PFSK-1 (cell line): Measurements from ENCODE around the gene RPS6KL1.

Experiments used
- FOXP2 ChIP-seq: optimal IDR thresholded peaks from 2 replicates; pipeline ENCODE3; 2011; ENCODE audit warnings: borderline replicate concordance, control low read depth, inconsistent platforms; ENCODE audit not compliant: insufficient read depth; ENCODE audit errors: extremely low read length, extremely low read depth
- POLR2AphosphoS5 ChIP-seq: IDR thresholded peaks from 2 replicates; pipeline ENCODE4 v1.6.1; 2012; ENCODE audit warnings: low read depth, mild to moderate bottlenecking, control low read depth, low read length, moderate library complexity
- SIN3A ChIP-seq: IDR thresholded peaks from 2 replicates; pipeline ENCODE4 v1.6.1; 2012; ENCODE audit warnings: mild to moderate bottlenecking, low read length, moderate library complexity, borderline replicate concordance; ENCODE audit not compliant: insufficient read depth
- TAF1 ChIP-seq: IDR thresholded peaks from 2 replicates; pipeline ENCODE4 v1.6.1; 2012; ENCODE audit warnings: low read length, control low read depth, borderline replicate concordance; ENCODE audit not compliant: insufficient read depth
- TF ChIP-seq, protein P1 (sequence below), 2 experiments: IDR thresholded peaks; 2 replicates each; pipeline versions ENCODE4 v1.6.1 to v1.8.0; 2011 to 2012; ENCODE audit warnings: low read depth in 2 of 2, low read length in 2 of 2, control low read depth in 1 of 2, inconsistent platforms in 1 of 2, mild to moderate bottlenecking in 1 of 2, moderate library complexity in 1 of 2; ENCODE audit not compliant: insufficient read depth in 1 of 2

The RPS6KL1 gene

DNA sequence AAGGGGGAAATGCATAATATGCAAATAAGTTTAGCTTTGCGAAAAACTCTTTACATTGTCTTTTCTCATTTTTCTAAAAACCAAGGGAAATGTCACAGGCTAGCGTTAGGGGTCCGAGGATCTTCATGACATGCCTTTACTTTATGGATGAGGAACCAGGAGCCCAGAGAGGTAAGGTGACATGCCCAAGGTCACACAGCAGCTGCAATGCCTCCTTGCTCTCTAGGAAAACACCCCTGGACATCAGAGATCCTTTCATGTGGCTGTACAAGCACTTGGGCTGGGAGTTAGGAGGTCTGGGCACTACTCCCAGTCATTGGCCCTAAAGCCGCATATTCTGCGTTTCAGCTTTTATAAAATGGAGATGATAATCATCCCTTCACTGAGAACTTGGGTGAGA is 47.9 kb downstream of the RPS6KL1 start:
- no peak for TF ChIP-seq TAF1
- TF ChIP-seq POLR2AphosphoS5 = no peak
- no peak for TF ChIP-seq SIN3A
- TF ChIP-seq, protein P1, sequence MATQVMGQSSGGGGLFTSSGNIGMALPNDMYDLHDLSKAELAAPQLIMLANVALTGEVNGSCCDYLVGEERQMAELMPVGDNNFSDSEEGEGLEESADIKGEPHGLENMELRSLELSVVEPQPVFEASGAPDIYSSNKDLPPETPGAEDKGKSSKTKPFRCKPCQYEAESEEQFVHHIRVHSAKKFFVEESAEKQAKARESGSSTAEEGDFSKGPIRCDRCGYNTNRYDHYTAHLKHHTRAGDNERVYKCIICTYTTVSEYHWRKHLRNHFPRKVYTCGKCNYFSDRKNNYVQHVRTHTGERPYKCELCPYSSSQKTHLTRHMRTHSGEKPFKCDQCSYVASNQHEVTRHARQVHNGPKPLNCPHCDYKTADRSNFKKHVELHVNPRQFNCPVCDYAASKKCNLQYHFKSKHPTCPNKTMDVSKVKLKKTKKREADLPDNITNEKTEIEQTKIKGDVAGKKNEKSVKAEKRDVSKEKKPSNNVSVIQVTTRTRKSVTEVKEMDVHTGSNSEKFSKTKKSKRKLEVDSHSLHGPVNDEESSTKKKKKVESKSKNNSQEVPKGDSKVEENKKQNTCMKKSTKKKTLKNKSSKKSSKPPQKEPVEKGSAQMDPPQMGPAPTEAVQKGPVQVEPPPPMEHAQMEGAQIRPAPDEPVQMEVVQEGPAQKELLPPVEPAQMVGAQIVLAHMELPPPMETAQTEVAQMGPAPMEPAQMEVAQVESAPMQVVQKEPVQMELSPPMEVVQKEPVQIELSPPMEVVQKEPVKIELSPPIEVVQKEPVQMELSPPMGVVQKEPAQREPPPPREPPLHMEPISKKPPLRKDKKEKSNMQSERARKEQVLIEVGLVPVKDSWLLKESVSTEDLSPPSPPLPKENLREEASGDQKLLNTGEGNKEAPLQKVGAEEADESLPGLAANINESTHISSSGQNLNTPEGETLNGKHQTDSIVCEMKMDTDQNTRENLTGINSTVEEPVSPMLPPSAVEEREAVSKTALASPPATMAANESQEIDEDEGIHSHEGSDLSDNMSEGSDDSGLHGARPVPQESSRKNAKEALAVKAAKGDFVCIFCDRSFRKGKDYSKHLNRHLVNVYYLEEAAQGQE (IDR thresholded peaks at IDR 0.05; ENCODE audit: insufficient read depth in 1 of 2, low read depth in 2 of 2, low read length in 2 of 2) = no peak
- TF ChIP-seq FOXP2 = no peak

- no peak for TF ChIP-seq TAF1
- no peak for TF ChIP-seq FOXP2
- TF ChIP-seq, protein P1 (IDR thresholded peaks at IDR 0.05; ENCODE audit: insufficient read depth in 1 of 2, low read depth in 2 of 2, low read length in 2 of 2) = no peak
- TF ChIP-seq SIN3A = no peak
- TF ChIP-seq POLR2AphosphoS5 = no peak
These were observed 51.2 kb downstream of the RPS6KL1 start for GRCh38 chr14:74871819-74872218.

DNA sequence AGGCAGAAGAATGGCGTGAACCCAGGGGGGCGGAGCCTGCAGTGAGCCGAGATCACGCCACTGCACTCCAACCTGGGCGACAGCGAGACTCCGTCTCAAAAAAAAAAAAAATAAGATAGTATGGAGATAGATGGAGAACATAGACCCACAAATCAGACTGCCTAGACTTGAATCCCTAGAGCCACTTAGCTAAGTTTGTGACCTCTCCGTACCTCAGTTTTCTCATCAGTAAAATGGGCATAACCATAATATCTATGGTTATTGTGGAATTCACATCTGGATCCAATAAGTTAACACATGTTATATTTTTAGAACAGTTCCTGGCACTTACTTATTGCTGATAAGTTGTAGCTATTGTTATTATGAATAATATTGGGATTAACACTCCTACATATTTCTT is 54.3 kb downstream of the RPS6KL1 start:
- no peak for TF ChIP-seq SIN3A
- no peak for TF ChIP-seq TAF1
- TF ChIP-seq, protein P1 (IDR thresholded peaks at IDR 0.05; ENCODE audit: insufficient read depth in 1 of 2, low read depth in 2 of 2, low read length in 2 of 2) = no peak
- no peak for TF ChIP-seq POLR2AphosphoS5
- TF ChIP-seq FOXP2 = no peak

DNA sequence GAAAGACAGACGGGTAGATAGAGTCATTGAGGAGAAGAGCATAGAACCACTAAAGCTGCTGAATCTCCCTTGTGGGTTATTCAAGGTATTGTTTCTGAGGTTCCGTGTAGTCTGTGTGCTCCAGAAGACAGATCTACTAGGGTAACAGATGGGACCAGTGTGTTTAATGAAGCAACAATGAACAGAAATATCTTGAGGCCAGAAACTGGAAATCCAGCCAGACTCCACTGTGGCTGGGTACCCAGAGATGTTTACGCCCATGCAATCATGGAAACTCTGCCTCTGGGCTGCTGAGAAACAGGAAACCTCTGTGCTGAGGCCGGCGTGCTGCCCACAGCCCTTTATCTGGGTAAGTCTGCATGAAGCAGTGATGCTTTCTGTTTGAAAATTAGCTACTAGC is 55.4 kb downstream of the RPS6KL1 start:
- TF ChIP-seq, protein P1 (IDR thresholded peaks at IDR 0.05; ENCODE audit: insufficient read depth in 1 of 2, low read depth in 2 of 2, low read length in 2 of 2) = no peak
- TF ChIP-seq POLR2AphosphoS5 (no peak), FOXP2 (no peak), TAF1 (no peak), SIN3A (no peak)

GRCh38 chr14:74866708-74867389 is 56.2 kb downstream of the RPS6KL1 start:
- TF ChIP-seq TAF1 (no peak), SIN3A (no peak), FOXP2 (no peak), POLR2AphosphoS5 (no peak)
- TF ChIP-seq, protein P1 (IDR thresholded peaks at IDR 0.05; ENCODE audit: insufficient read depth in 1 of 2, low read depth in 2 of 2, low read length in 2 of 2) = no peak
